SK-N-MC (cell line): ENCODE results near the gene MST1R.
A peak's percentile ranks its signal among the peaks of the same experiment; 100 is the strongest.
"Not testable (repeated sequence)": the region's sequence is repeated elsewhere in the genome, so short reads cannot be mapped to it uniquely, and the experiment has no call there.

ENCODE experiments used
- DNase-seq: peaks from one replicate; pipeline ENCODE4 v3.0.0-alpha.2; 2011; ENCODE audit warnings: low read depth, low spot score
- H3K27ac ChIP-seq: fragments of 200-600 bp; sonication (generic); 2 replicates; pipeline ENCODE4 v1.5.1; 2016; ENCODE audit warnings: mixed run types
- H3K36me3 ChIP-seq: fragments of 200-600 bp; sonication (generic); 2 replicates; pipeline ENCODE4 v1.6.1; 2017; ENCODE audit warnings: antibody characterized with exemption, low read length, mixed read lengths; ENCODE audit not compliant: insufficient read depth
- H3K4me3 ChIP-seq: fragments of 200-600 bp; sonication (generic); 2 replicates; pipeline ENCODE4 v1.5.1; 2016
- H3K9ac ChIP-seq: fragments of 200-600 bp; sonication (generic); 2 replicates; pipeline ENCODE4 v1.8.0; 2017; ENCODE audit warnings: mixed run types, mixed read lengths; ENCODE audit not compliant: insufficient read length
- H3K9me3 ChIP-seq: fragments of 200-600 bp; sonication (generic); 2 replicates; pipeline ENCODE4 v1.6.1; 2017; ENCODE audit warnings: low read depth, mild to moderate bottlenecking, antibody characterized with exemption, low read length, moderate library complexity, mixed read lengths
- EZH2 ChIP-seq: fragments of 200-600 bp; sonication (generic); IDR thresholded peaks from one replicate; pipeline ENCODE4 v1.6.1; 2017; ENCODE audit warnings: antibody characterized with exemption
- FOXP2 ChIP-seq: optimal IDR thresholded peaks from 2 replicates; pipeline ENCODE3; 2011; ENCODE audit warnings: mild to moderate bottlenecking, moderate library complexity; ENCODE audit not compliant: insufficient read depth; ENCODE audit errors: extremely low read length, control extremely low read depth
- POLR2AphosphoS5 ChIP-seq: IDR thresholded peaks from 2 replicates; pipeline ENCODE4 v1.6.1; 2012; ENCODE audit warnings: mild to moderate bottlenecking, low read depth, low read length, borderline replicate concordance

The MST1R gene

DNA sequence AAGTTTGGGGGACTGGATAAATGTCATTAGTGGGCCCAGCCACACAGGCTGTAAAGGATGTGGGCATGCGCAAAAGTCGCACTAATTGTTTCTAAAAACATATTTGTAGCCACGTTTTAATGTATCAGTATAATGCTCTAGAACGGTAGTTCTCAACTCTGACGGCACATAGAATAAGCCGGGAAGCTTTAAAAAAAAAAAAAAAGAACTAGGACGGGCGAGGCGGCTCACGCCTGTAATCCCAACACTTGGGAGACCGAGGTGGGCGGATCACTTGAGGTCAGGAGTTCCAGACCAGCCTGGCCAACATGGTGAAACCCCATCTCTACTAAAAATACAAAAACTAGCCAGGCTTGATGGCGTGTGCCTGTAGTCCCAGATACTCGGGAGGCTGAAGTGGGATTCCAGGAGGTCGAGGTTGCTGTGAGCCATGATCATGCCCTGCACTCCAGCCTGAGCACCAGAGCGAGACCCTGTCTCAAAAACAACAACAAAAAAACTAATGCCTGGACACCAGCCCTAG lies 26.6 kb upstream of the MST1R start:
- peak overlapping the region; percentile 86 for H3K4me3 ChIP-seq
- H3K9me3 ChIP-seq = no peaks in the 10 kb centered on the region
- peak overlapping the region; percentile 77 for H3K9ac ChIP-seq
- H3K36me3 ChIP-seq = no peaks in the 10 kb centered on the region
- DNase-seq = no peak
- no peak overlapping the region for H3K27ac ChIP-seq
- TF ChIP-seq POLR2AphosphoS5 (no peak), EZH2 (no peak), FOXP2 (no peak)

DNA sequence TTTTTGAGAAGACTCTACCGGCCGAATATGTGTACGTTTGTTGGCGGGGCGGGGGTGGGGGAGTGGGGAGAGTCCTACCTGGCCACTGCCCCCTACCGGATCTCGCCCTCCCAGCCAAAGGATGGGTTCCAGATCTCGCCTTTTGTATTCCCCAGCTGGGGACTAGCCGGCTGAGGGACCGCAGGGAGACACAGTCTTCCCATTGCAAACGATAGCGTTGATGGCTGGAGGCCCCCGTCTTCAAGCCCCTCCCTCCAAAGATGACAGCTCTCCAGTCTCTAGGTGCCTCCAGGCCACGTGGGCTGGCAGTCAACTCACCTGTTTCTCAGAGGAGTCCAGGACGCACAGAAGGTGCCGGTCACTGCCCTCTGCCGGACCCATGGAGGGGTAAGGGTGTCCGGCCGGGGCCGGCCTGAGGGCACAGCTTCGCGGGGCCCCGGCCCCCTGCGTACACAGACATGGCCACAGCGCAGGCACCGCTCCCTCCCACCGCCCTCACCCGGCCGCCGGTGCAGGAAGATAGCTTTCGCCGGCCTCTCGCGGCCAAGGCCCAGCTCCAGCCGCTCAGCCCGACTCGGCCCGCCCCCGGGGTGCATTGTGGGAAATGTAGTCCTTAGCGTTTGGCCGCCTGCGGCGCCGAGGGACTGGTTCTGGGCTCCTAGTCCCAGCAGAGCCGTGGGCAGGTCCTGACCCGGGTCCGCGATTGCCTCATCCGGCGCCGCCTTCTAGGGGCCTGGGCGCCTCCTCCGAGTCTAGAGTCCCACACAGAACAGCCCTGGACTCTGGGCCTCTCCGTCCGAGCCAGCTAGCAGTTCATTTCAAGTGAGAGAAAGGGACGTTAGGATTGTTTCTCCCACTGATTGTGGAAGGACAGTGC lies 25.9 kb upstream of the MST1R start, which contains the start of gene MON1A:
MON1A (minus strand) TSS at position 521 of the 877 bp plus-strand sequence. CDS start 16,465 bp downstream, outside the sequence.
- no peak within 1 kb of the TSS for H3K27ac ChIP-seq

DNA sequence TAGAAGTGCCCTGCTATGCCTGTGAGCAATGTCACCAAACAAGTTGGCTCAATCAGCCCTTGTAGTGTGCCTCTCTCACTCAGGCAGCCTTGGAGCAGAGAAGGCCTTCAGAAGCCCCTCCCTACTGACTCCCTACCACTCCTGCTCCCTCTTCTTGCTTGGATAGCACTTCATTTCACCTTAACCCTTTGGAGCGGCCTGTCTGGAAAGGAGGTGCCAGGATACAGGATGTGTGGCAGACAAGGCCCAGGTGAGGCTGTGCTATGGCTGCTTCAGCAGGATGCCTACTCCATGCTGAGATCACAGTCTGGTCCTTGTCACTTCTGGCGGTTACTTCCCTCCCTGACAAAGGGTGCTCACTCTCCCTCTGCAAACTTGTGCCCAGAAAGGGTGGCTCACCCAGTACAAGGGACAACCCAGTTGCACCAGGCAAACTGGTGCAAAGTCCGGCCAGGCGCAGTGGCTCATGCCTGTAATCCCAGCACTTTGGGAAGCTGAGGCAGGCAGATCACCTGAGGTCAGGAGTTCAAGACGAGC lies 24.9 kb upstream of the MST1R start:
- H3K4me3 ChIP-seq = no peak overlapping the region
- no peaks in the 10 kb centered on the region for H3K36me3 ChIP-seq
- H3K27ac ChIP-seq = no peak overlapping the region
- H3K9ac ChIP-seq = no peak overlapping the region
- H3K9me3 ChIP-seq = no peaks in the 10 kb centered on the region
- DNase-seq = no peak
- TF ChIP-seq POLR2AphosphoS5 (no peak), FOXP2 (no peak), EZH2 (no peak)

More for the DNA sequence above, 25.9 kb upstream of the MST1R start, which contains the start of gene MON1A:
- TF ChIP-seq POLR2AphosphoS5 (peak; percentile 55; the same call in 1 of the 2 replicates), FOXP2 (no peak)
- DNase-seq = no peak
- no peaks in the 10 kb centered on the region for H3K9me3 ChIP-seq
- H3K36me3 ChIP-seq = no peaks in the 10 kb centered on the region
- peak within 1 kb of the TSS; percentile 77 for H3K9ac ChIP-seq
- H3K4me3 ChIP-seq = peak within 1 kb of the TSS; percentile 86

- Histone ChIP-seq H3K9me3 (no peaks in the 10 kb centered on the region), H3K27ac (no peak overlapping the region), H3K36me3 (no peaks in the 10 kb centered on the region), H3K9ac (no peak overlapping the region), H3K4me3 (no peak overlapping the region)
- no peak for TF ChIP-seq POLR2AphosphoS5
- no peak for TF ChIP-seq EZH2
- no peak for TF ChIP-seq FOXP2
- no peak for DNase-seq
Measured at GRCh38 chr3:49927798-49928197, 24.1 kb upstream of the MST1R start.

- Histone ChIP-seq H3K36me3 (no peaks in the 10 kb centered on the region), H3K27ac (no peak overlapping the region), H3K9ac (no peak overlapping the region), H3K4me3 (no peak overlapping the region), H3K9me3 (no peaks in the 10 kb centered on the region)
- DNase-seq = no peak
- TF ChIP-seq POLR2AphosphoS5 (no peak), FOXP2 (no peak)
Measured at GRCh38 chr3:49926117-49926728, 22.6 kb upstream of the MST1R start.

- Histone ChIP-seq H3K9me3 (no peaks in the 10 kb centered on the region), H3K36me3 (no peaks in the 10 kb centered on the region), H3K9ac (no peak overlapping the region), H3K27ac (no peak overlapping the region), H3K4me3 (no peak overlapping the region)
- TF ChIP-seq EZH2 (no peak), FOXP2 (no peak), POLR2AphosphoS5 (no peak)
- DNase-seq = no peak
Measured at GRCh38 chr3:49925485-49925884, 21.8 kb upstream of the MST1R start.

- DNase-seq = no peak
- no peak overlapping the region for H3K9ac ChIP-seq
- H3K9me3 ChIP-seq = no peaks in the 10 kb centered on the region
- no peak overlapping the region for H3K4me3 ChIP-seq
- TF ChIP-seq EZH2 (no peak), FOXP2 (no peak), POLR2AphosphoS5 (no peak)
- no peak overlapping the region for H3K27ac ChIP-seq
- H3K36me3 ChIP-seq = no peaks in the 10 kb centered on the region
Measured at GRCh38 chr3:49924683-49925082, 21.0 kb upstream of the MST1R start.

DNA sequence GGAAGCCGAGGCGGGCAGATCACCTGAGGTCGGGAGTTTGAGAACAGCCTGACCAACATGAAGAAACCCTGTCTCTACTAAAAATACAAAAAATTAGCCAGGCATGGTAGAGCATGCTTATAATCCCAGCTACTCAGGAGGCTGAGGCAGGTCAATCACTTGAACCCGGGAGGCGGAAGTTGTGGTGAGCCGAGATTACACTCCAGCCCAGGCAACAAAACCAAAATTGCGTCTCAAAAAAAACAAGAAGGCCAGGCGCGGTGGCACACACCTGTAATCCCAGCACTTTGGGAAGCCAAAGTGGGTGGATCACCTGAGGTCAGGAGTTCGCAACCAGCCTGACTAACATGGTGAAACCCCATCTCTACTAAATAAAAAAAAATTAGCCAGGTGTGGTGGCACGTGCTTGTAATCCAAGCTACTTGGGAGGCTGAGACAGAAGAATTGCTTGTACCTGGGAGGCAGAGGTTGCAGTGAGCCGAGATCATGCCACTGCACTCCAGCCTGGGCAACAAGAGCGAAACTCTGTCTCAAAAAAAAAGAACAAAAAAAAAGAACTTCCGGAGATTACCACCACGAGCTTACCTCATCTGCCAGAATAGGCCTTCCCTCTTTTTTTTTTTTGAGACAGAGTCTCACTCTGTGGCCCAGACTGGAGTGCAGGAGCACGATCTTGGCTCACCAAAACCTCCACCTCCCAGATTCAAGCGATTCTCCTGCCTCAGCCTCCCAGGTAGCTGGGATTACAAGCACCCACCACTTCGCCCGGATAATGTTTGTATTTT lies 14.3 kb upstream of the MST1R start:
- H3K27ac ChIP-seq, H3K9ac ChIP-seq, DNase-seq, H3K4me3 ChIP-seq, H3K9me3 ChIP-seq, H3K36me3 ChIP-seq: not testable (repeated sequence)
